Breast epithelium (tissue), 3 donors: Measurements from ENCODE around the gene ATP1B1.

ENCODE experiments used
- POLR2A ChIP-seq: fragments of 450-650 bp; IDR thresholded peaks from one replicate; pipeline ENCODE4 v1.6.1; 2016; ENCODE audit warnings: antibody characterized with exemption, mild to moderate bottlenecking, moderate library complexity
- POLR2AphosphoS5 ChIP-seq, 3 donors: sonication (generic); formaldehyde crosslinking; IDR thresholded peaks; one replicate each; pipeline ENCODE4 v1.6.1; 2017; ENCODE audit warnings: antibody characterized with exemption in 3 of 3
- TF ChIP-seq, protein P1 (sequence below), 3 donors: fragments of 450-650 bp; IDR thresholded peaks; one replicate each; pipeline ENCODE4 v1.5.1; 2016 to 2017; ENCODE audit warnings: antibody characterized with exemption in 3 of 3, mild to moderate bottlenecking in 3 of 3, moderate library complexity in 3 of 3

GRCh38 chr1:169090900-169091311 lies 15.6 kb upstream of the ATP1B1 start:
- TF ChIP-seq POLR2A (no peak), POLR2AphosphoS5 (IDR thresholded peaks at IDR 0.05) (no peak)
- TF ChIP-seq, protein P1, sequence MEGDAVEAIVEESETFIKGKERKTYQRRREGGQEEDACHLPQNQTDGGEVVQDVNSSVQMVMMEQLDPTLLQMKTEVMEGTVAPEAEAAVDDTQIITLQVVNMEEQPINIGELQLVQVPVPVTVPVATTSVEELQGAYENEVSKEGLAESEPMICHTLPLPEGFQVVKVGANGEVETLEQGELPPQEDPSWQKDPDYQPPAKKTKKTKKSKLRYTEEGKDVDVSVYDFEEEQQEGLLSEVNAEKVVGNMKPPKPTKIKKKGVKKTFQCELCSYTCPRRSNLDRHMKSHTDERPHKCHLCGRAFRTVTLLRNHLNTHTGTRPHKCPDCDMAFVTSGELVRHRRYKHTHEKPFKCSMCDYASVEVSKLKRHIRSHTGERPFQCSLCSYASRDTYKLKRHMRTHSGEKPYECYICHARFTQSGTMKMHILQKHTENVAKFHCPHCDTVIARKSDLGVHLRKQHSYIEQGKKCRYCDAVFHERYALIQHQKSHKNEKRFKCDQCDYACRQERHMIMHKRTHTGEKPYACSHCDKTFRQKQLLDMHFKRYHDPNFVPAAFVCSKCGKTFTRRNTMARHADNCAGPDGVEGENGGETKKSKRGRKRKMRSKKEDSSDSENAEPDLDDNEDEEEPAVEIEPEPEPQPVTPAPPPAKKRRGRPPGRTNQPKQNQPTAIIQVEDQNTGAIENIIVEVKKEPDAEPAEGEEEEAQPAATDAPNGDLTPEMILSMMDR (IDR thresholded peaks at IDR 0.05): no peak
